ENCODE data around the gene ADRM1. TPM values are rescaled to one million over a fixed set of nuclear protein-coding genes. Genes with fewer than 3 reads are reported as not detected.

Gene ADRM1
- total and polyA plus RNA-seq, 7 donors = 61.3 to 130 (median 102) TPM

GRCh38 chr20:62313460-62314338, 10.9 kb downstream of the ADRM1 start:
- Histone ChIP-seq H3K9me3 (no peaks in the 10 kb centered on the region), H3K36me3 (peaks cover 84 to 92% (median 88%) of the 10 kb centered on the region in 4 donors), H3K4me1 (peaks cover 0 to 15% (median 3%) of the 10 kb centered on the region in 4 donors), H3K27me3 (no peaks in the 10 kb centered on the region), H3K4me3 (no peak overlapping the region), H3K27ac (peak overlapping the region in 1 of 4 donors; percentile 37)
- intact Hi-C loops (cut with DNase I) = no loop called here
- WGBS, 2 donors = 93 to 95% methylated on average over 55 of the region's 55 CpGs
- TF ChIP-seq POLR2A (IDR thresholded peaks at IDR 0.05) = no peak
- no peak for TF ChIP-seq CTCF (IDR thresholded peaks at IDR 0.05)
- no peak for TF ChIP-seq EP300 (IDR thresholded peaks at IDR 0.05)
- TF ChIP-seq POLR2AphosphoS5 (IDR thresholded peaks at IDR 0.05) = no peak
- no peak for DNase-seq

GRCh38 chr20:62314339-62314638, 11.5 kb downstream of the ADRM1 start:
- intact Hi-C loops (cut with DNase I) = no loop called here
- Histone ChIP-seq H3K4me3 (no peak overlapping the region), H3K9me3 (no peaks in the 10 kb centered on the region), H3K27me3 (no peaks in the 10 kb centered on the region), H3K27ac (no peak overlapping the region), H3K36me3 (peaks cover 84 to 92% (median 88%) of the 10 kb centered on the region in 4 donors), H3K4me1 (peaks cover 0 to 15% (median 3%) of the 10 kb centered on the region in 4 donors)
- WGBS, 2 donors = 84 to 93% methylated on average over 12 of the region's 12 CpGs
- DNase-seq = no peak
- TF ChIP-seq POLR2A (IDR thresholded peaks at IDR 0.05) (no peak), EP300 (IDR thresholded peaks at IDR 0.05) (no peak), POLR2AphosphoS5 (IDR thresholded peaks at IDR 0.05) (no peak), CTCF (IDR thresholded peaks at IDR 0.05) (no peak)

- TF ChIP-seq EP300 (IDR thresholded peaks at IDR 0.05) (no peak), POLR2A (IDR thresholded peaks at IDR 0.05) (no peak), POLR2AphosphoS5 (IDR thresholded peaks at IDR 0.05) (no peak), CTCF (IDR thresholded peaks at IDR 0.05) (no peak)
- 92 to 93% methylated on average over 25 of the region's 25 CpGs for WGBS, 2 donors
- Histone ChIP-seq H3K27me3 (no peaks in the 10 kb centered on the region), H3K36me3 (peaks cover 85 to 93% (median 89%) of the 10 kb centered on the region in 4 donors), H3K9me3 (no peaks in the 10 kb centered on the region), H3K27ac (no peak overlapping the region), H3K4me3 (no peak overlapping the region), H3K4me1 (peaks cover 0 to 15% (median 3%) of the 10 kb centered on the region in 4 donors)
- intact Hi-C loops (cut with DNase I) = no loop called here
- DNase-seq = no peak
Observed at GRCh38 chr20:62314711-62315302, 12.0 kb downstream of the ADRM1 start.

GRCh38 chr20:62315773-62316172, 13.0 kb downstream of the ADRM1 start:
- 95 to 97% methylated on average over 12 of the region's 12 CpGs for WGBS, 2 donors
- H3K4me1 ChIP-seq = peaks cover 0 to 7% (median 3%) of the 10 kb centered on the region in 4 donors
- no peak overlapping the region for H3K4me3 ChIP-seq
- TF ChIP-seq POLR2A (IDR thresholded peaks at IDR 0.05) (no peak), POLR2AphosphoS5 (IDR thresholded peaks at IDR 0.05) (no peak), EP300 (IDR thresholded peaks at IDR 0.05) (no peak), CTCF (IDR thresholded peaks at IDR 0.05) (no peak)
- intact Hi-C loops (cut with DNase I) = no loop called here
- no peaks in the 10 kb centered on the region for H3K27me3 ChIP-seq
- H3K9me3 ChIP-seq = no peaks in the 10 kb centered on the region
- H3K36me3 ChIP-seq = peaks cover 77 to 93% (median 86%) of the 10 kb centered on the region in 4 donors
- DNase-seq = no peak
- H3K27ac ChIP-seq = no peak overlapping the region

All from sigmoid colon (tissue), 7 donors.